Upper lobe of right lung (tissue), 1 donor: ENCODE measurements around the gene UCKL1. TPM values are rescaled to one million over a fixed set of nuclear protein-coding genes. Genes with fewer than 3 reads are reported as not detected.

ENCODE experiments used
- ATAC-seq: fragments of 200-7000 bp; cut with Tn5 transposase; one replicate; pipeline ENCODE4 v1.9.1; 2020; ENCODE audit warnings: mild to moderate bottlenecking, moderate library complexity
- DNase-seq: peaks from one replicate; pipeline ENCODE4 v3.0.0-alpha.2; 2020
- H3K27ac ChIP-seq: fragments of 200-600 bp; one replicate; pipeline ENCODE4 v1.8.0; 2022
- H3K27me3 ChIP-seq: fragments of 200-600 bp; one replicate; pipeline ENCODE4 v1.8.0; 2022; ENCODE audit warnings: mild to moderate bottlenecking
- H3K36me3 ChIP-seq: fragments of 200-600 bp; one replicate; pipeline ENCODE4 v1.8.0; 2022
- H3K4me1 ChIP-seq: fragments of 200-600 bp; one replicate; pipeline ENCODE4 v1.8.0; 2022
- H3K4me3 ChIP-seq: fragments of 200-600 bp; one replicate; pipeline ENCODE4 v1.8.0; 2022; ENCODE audit warnings: mild to moderate bottlenecking
- H3K9me3 ChIP-seq: fragments of 200-600 bp; one replicate; pipeline ENCODE4 v1.8.0; 2022
- intact Hi-C: fragments of 100-400 bp; cut with DNase I; formaldehyde crosslinking; loops from one replicate; pipeline ENCODE4 v1.11.0; 2022
- total RNA-seq: library from RNA; stranded (reverse); fragmentation: NEBNext Ultra II Directional; extraction: Animal tissue kit (Norgen Biotek cat#: 25700); gene quantifications from one replicate; pipeline ENCODE4 v1.2.1, GENCODE V29; 2021
- TF ChIP-seq, protein P1 (sequence below): fragments of 200-600 bp; IDR thresholded peaks from one replicate; pipeline ENCODE4 v1.8.0; 2022; ENCODE audit warnings: antibody characterized with exemption
- donor health status: DM: no; HTN: yes; CAD: no; lungs with severe emphysema.

Gene UCKL1
- total RNA-seq, 1 donor from 2014 or later, result 38.9 TPM

DNA sequence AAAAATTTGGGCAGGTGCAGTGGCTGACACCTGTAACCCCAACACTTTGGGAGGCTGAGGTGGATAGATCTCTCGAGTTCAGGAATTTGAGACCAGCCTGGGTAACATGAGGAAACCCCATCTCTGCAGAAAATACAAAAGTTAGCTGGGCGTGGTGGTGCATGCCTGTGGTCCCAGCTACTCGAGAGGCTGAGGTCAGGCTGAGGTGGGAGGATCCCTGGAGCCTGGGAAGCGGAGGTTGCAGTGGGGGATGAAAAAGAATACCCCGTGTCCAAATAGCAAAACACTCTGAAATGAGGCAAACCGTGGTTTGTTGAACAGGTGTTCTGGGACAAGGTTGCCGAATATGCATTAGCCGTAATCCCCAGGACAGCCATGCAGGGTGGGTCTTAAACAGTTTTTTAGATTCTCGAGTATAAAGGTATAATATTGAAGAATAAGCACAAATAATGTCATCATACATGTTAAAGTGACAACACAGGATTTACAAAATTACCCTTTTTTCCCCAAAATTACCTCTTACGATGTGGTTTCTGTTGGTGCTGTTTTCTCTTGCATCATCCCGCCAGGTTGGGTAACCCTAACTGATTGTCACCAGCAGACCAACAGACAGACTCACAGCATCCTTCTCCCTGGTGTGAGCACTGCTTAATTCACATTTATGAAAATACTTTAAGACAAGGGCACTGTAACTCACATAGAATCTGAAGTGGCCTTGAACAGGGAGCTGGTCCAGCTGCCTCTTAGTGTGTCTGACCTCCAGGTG is 52.2 kb downstream of the UCKL1 start:
- H3K4me1 ChIP-seq, result peaks cover 22% of the 10 kb centered on the region
- H3K9me3 ChIP-seq, result no peaks in the 10 kb centered on the region
- no peak overlapping the region for H3K27ac ChIP-seq
- DNase-seq (no peak), ATAC-seq (no peak)
- H3K36me3 ChIP-seq, result no peaks in the 10 kb centered on the region
- H3K27me3 ChIP-seq, result no peaks in the 10 kb centered on the region
- no peak overlapping the region for H3K4me3 ChIP-seq
- TF ChIP-seq, protein P1, sequence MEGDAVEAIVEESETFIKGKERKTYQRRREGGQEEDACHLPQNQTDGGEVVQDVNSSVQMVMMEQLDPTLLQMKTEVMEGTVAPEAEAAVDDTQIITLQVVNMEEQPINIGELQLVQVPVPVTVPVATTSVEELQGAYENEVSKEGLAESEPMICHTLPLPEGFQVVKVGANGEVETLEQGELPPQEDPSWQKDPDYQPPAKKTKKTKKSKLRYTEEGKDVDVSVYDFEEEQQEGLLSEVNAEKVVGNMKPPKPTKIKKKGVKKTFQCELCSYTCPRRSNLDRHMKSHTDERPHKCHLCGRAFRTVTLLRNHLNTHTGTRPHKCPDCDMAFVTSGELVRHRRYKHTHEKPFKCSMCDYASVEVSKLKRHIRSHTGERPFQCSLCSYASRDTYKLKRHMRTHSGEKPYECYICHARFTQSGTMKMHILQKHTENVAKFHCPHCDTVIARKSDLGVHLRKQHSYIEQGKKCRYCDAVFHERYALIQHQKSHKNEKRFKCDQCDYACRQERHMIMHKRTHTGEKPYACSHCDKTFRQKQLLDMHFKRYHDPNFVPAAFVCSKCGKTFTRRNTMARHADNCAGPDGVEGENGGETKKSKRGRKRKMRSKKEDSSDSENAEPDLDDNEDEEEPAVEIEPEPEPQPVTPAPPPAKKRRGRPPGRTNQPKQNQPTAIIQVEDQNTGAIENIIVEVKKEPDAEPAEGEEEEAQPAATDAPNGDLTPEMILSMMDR, result no peak
- intact Hi-C loops, result no loop called here

DNA sequence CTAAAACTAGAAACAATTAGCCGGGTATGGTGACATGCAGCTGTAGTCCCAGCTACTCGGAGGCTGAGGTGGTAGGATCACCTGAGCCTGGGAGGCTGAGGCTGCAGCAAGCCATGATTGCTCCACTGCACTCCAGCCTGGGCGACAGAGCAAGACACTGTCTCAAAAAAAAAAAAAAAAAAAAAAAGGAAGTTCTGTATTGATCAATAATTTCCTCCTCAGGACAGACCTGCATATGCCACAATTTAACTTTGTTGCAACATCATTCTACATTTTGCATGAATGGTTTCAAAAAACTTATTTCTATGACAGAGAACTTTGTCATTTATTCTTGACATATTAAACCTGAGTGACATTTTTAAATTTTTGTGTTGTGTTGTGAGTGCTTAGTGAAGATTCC is 55.8 kb downstream of the UCKL1 start:
- no peak overlapping the region for H3K27ac ChIP-seq
- H3K36me3 ChIP-seq, result peaks cover 8% of the 10 kb centered on the region
- TF ChIP-seq, protein P1, result no peak
- no peak for ATAC-seq
- no peaks in the 10 kb centered on the region for H3K27me3 ChIP-seq
- no peak for DNase-seq
- no peak overlapping the region for H3K4me3 ChIP-seq
- no peaks in the 10 kb centered on the region for H3K9me3 ChIP-seq
- peaks cover 44% of the 10 kb centered on the region for H3K4me1 ChIP-seq
- intact Hi-C loops, result no loop called here

- intact Hi-C loops, result no loop called here
- peaks cover 47% of the 10 kb centered on the region for H3K4me1 ChIP-seq
- no peaks in the 10 kb centered on the region for H3K27me3 ChIP-seq
- peaks cover 8% of the 10 kb centered on the region for H3K36me3 ChIP-seq
- ATAC-seq (no peak), DNase-seq (no peak)
- no peak overlapping the region for H3K4me3 ChIP-seq
- no peak overlapping the region for H3K27ac ChIP-seq
- no peaks in the 10 kb centered on the region for H3K9me3 ChIP-seq
- TF ChIP-seq, protein P1, result no peak
These were observed 57.2 kb downstream of the UCKL1 start for GRCh38 chr20:63898882-63899558.

GRCh38 chr20:63897978-63898561 is 58.1 kb downstream of the UCKL1 start:
- intact Hi-C loops, result no loop called here
- H3K9me3 ChIP-seq, result no peaks in the 10 kb centered on the region
- H3K4me3 ChIP-seq, result no peak overlapping the region
- H3K27me3 ChIP-seq, result no peaks in the 10 kb centered on the region
- ATAC-seq, result no peak
- peaks cover 8% of the 10 kb centered on the region for H3K36me3 ChIP-seq
- TF ChIP-seq, protein P1, result no peak
- peaks cover 49% of the 10 kb centered on the region for H3K4me1 ChIP-seq
- no peak overlapping the region for H3K27ac ChIP-seq
- DNase-seq, result no peak

DNA sequence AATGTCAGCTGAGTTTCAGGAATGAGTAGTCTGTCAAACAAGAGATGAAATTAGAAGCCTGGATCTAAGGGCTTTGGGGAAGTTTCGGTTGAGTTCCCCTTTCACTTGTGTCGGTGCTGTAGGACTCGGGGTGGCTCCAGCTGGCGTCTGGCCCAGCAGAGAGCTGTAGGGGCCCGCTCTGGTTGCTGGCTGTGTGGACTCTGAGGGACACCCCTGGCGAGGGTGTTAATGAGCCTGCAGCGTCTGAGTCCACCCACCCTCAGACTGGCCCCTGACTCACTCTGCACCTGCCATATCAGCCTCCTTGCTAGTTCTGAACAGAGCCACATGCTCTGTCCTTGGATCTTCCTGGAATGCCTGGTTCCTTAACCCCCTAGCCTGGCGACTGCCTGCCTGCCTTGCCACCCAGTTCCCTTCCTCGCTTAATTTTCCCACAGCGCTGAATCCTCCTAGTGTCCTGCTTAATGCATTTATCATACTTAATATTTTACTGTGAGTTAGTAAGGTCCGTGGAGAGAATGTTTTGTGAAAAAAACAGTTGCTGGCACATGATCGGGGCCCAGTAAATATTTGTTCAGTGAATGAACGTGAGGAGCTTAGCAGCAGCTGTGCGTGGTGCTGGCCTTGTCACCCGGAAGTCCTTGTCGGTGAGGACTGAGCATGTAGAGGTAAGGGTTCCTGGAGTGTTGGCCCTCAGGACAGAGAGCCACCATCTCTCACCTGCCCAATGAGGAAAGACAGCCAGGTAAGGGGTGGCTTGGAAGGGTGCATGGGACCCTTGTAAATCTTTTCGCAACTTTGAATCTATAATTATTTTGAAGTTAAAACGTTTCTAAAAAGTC is 59.7 kb downstream of the UCKL1 start:
- TF ChIP-seq, protein P1, result no peak
- peak; percentile 59 for ATAC-seq
- no peaks in the 10 kb centered on the region for H3K27me3 ChIP-seq
- DNase-seq, result peak; percentile 87
- peak overlapping the region; percentile 86 for H3K27ac ChIP-seq
- H3K9me3 ChIP-seq, result no peaks in the 10 kb centered on the region
- H3K36me3 ChIP-seq, result peaks cover 11% of the 10 kb centered on the region
- intact Hi-C loops, result no loop called here
- peak overlapping the region; percentile 70 for H3K4me3 ChIP-seq
- H3K4me1 ChIP-seq, result peaks cover 47% of the 10 kb centered on the region
